Heart left ventricle (tissue), 16 donors: ENCODE data around the gene SND1. TPM values are rescaled to one million over a fixed set of nuclear protein-coding genes. Genes with fewer than 3 reads are reported as not detected.

Source experiments
- ATAC-seq, 4 donors: fragments of 200-7000 bp; cut with Tn5 transposase; one replicate each; pipeline ENCODE4 v1.9.1; 2020 to 2022; ENCODE audit warnings: moderate library complexity in 4 of 4, mild to moderate bottlenecking in 3 of 4, moderate number of reproducible peaks in 1 of 4
- DNase-seq, 5 donors: peaks; one replicate each; pipeline ENCODE4 v3.0.0-alpha.2; 2020
- H3K27ac ChIP-seq, 12 donors: fragments of 200-600 bp; sonication (generic) in 4 of 12; one replicate each; pipeline versions ENCODE4 v1.5.0 to v1.8.0; 2016 to 2022; ENCODE audit warnings: mild to moderate bottlenecking in 2 of 12
- H3K27me3 ChIP-seq, 9 donors: fragments of 200-600 bp; sonication (generic) in 2 of 9; one replicate each; pipeline versions ENCODE4 v1.5.1 to v1.8.0; 2016 to 2022; ENCODE audit warnings: mild to moderate bottlenecking in 3 of 9
- H3K36me3 ChIP-seq, 9 donors: fragments of 200-600 bp; sonication (generic) in 2 of 9; one replicate each; pipeline versions ENCODE4 v1.5.0 to v1.8.0; 2018 to 2022; ENCODE audit warnings: mild to moderate bottlenecking in 2 of 9
- H3K4me1 ChIP-seq, 12 donors: fragments of 200-600 bp; sonication (generic) in 4 of 12; one replicate each; pipeline versions ENCODE4 v1.5.0 to v1.8.0; 2016 to 2022; ENCODE audit warnings: mild to moderate bottlenecking in 3 of 12
- H3K4me3 ChIP-seq, 12 donors: fragments of 200-600 bp; sonication (generic) in 4 of 12; one replicate each; pipeline versions ENCODE4 v1.5.0 to v1.8.0; 2017 to 2022; ENCODE audit warnings: mild to moderate bottlenecking in 9 of 12, moderate library complexity in 4 of 12
- H3K9me3 ChIP-seq, 12 donors: fragments of 200-600 bp; sonication (generic) in 4 of 12; one replicate each; pipeline versions ENCODE4 v1.5.0 to v1.8.0; 2016 to 2022; ENCODE audit warnings: mild to moderate bottlenecking in 1 of 12
- POLR2A ChIP-seq, 2 donors: fragments of 450-650 bp; IDR thresholded peaks; one replicate each; pipeline ENCODE4 v1.6.1; 2017; ENCODE audit warnings: antibody characterized with exemption in 2 of 2, mild to moderate bottlenecking in 2 of 2, moderate library complexity in 2 of 2
- WGBS, 4 donors: extraction: QIAGEN DNeasy Blood & Tissue Kit in 2 of 4; methylation state at CpG; one replicate each; pipeline versions ENCODE4 v1.1.5 to v1.1.7; 2013 to 2018; 5-methylcytosine and 5-hydroxymethylcytosine counted together
- intact Hi-C, 10 donors: fragments of 100-400 bp; cut with DNase I; formaldehyde crosslinking; loops; one replicate each; pipeline versions ENCODE4 v1.11.1 to v1.14.2; 2022
- polyA plus RNA-seq, 2 donors: library from polyadenylated mRNA; stranded (reverse); fragments of 200-250 nt; gene quantifications; one replicate each; pipeline ENCODE4 v1.2.3, GENCODE V29; 2013
- total RNA-seq, 9 donors: library from RNA; depleted of rRNA in 2 of 9; stranded (reverse); fragments of >200 nt in 2 of 9; fragmentation: NEBNext Ultra II Directional in 3 of 9; extraction: Animal tissue kit (Norgen Biotek cat#: 25700) in 3 of 9; gene quantifications; one replicate each; pipeline versions ENCODE4 v1.1.0 to v1.2.4, GENCODE V29; 2016 to 2023
- TF ChIP-seq, protein P1 (sequence below), 12 donors: fragments of 200-600 bp; sonication (generic) in 4 of 12; IDR thresholded peaks; one replicate each; pipeline versions ENCODE4 v1.5.0 to v1.8.0; 2018 to 2022; ENCODE audit warnings: antibody characterized with exemption in 12 of 12, mild to moderate bottlenecking in 5 of 12
- donor health status: ischemic (EF 13 %, LVEDD 7.1; RV severe dilation, severe dysfunction).
- donor health status: healthy with polysubstance abuse.
- donor health status: DM: no; HTN: yes; CAD: no.
- donor health status: DM: no; HTN: no; CAD: no.
- donor health status: ischemic (EF 25% LVEDD 6.9; RV normal size, moderate dysfunction).
- donor health status: ischemic (EF 25% LVEDD 5.7; RV mildly dilated, moderate dysfunction).
- donor health status: healthy.
- donor health status: DM: yes; HTN: yes; CAD: no.
- donor health status: ischemic (EF 35%, LVEDD 5.7; RV mildly dilated, moderate dysfunction).
- donor health status: nonischemic (EF 11% LVEDD 7.7; RV severe dilation, severe dysfunction).
- donor health status: DM: yes; HTN: yes; CAD: no.
- donor health status: PGD.
- donor health status: ischemic (EF 29% LVEDD 5.4; RV normal size, mild dysfunction).
- donor health status: nonischemic (EF 23%, LVEDD 6.1; RV moderate dilation, normal function).

The SND1 gene
- total and polyA plus RNA-seq, 11 donors, result 45.6 to 115 (median 76.3) TPM

DNA sequence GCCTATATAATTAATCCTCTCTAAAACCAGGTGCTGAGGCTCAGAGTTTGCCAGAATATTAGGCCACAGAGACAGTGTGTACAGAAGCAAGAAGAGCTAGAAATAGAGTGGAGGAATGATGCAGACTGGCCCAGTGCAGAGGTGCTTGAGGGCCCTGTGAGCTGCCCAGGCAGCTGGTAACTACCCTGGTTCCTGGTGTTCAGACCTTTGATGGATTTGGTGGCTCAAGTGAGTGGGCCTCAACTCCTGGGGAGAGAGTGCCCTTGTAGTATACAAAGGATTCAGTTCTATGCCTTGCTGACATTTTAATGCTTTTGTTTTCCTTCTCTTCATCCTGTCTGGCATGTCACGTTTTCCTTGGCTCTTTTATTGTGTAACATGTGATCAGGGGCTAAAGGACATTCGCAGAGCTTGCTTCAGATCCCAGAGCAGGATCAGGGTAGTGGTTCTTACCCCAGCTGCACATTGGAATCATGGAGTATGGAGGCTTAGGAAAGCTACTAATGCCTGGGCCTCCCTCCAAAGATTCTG, 359.2 kb downstream of the SND1 start:
- intact Hi-C loops, result no loop called here
- Histone ChIP-seq H3K36me3 (peaks cover 0 to 17% (median 0%) of the 10 kb centered on the region in 9 donors), H3K27me3 (no peaks in the 10 kb centered on the region), H3K9me3 (no peaks in the 10 kb centered on the region), H3K27ac (peak overlapping the region in 7 of 12 donors; percentile 29 to 71 (median 58)), H3K4me1 (peaks cover 0 to 45% (median 19%) of the 10 kb centered on the region in 12 donors), H3K4me3 (no peak overlapping the region)
- ATAC-seq (peak; percentile 73 to 85 (median 79)), DNase-seq (no peak)
- no peak for TF ChIP-seq POLR2A (IDR thresholded peaks at IDR 0.05)
- TF ChIP-seq, protein P1, sequence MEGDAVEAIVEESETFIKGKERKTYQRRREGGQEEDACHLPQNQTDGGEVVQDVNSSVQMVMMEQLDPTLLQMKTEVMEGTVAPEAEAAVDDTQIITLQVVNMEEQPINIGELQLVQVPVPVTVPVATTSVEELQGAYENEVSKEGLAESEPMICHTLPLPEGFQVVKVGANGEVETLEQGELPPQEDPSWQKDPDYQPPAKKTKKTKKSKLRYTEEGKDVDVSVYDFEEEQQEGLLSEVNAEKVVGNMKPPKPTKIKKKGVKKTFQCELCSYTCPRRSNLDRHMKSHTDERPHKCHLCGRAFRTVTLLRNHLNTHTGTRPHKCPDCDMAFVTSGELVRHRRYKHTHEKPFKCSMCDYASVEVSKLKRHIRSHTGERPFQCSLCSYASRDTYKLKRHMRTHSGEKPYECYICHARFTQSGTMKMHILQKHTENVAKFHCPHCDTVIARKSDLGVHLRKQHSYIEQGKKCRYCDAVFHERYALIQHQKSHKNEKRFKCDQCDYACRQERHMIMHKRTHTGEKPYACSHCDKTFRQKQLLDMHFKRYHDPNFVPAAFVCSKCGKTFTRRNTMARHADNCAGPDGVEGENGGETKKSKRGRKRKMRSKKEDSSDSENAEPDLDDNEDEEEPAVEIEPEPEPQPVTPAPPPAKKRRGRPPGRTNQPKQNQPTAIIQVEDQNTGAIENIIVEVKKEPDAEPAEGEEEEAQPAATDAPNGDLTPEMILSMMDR (IDR thresholded peaks at IDR 0.05), result no peak
- 38 to 53% (median 51%) methylated on average over 2 of the region's 2 CpGs for WGBS, 4 donors

DNA sequence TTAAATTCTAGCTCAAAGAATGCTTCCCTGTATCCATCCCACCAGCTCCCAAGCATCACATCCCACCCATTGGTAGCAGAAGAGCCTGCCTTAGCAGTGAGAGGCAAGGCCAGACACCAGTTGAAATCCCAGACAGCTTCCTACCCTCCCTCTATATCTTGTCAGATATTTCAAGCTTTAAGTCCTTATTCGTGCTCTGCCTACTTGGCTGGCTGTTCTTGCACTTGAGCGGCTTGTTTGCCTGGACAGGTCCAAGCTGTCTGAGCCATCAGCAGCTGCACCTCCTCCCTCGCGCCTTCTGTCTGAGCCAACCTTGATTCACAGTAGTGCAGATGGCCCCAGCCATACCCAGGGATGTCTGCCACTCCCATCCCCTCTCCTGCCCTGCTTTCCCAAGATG, 362.8 kb downstream of the SND1 start:
- ATAC-seq, result no peak

DNA sequence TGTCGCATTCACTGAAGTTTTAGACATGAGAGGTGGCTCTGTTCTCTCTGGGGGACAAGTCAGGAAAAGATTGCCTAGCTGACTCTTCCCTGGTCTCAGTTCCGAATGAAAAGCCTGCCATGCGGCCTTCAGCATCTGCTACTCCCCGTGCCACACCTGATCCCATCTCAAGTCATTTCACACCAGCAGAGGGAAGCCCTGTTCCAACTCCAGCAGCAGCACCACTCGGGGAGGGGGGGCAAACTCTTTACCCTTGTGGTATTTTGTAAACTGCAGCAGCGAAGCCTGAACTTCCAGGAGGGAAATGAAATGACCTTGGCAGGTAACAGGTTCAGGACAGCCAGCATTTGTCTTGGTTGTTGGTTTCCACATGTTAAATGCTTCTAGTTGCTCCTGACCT, 365.5 kb downstream of the SND1 start:
- TF ChIP-seq, protein P1 (IDR thresholded peaks at IDR 0.05), result no peak
- no peak for TF ChIP-seq POLR2A (IDR thresholded peaks at IDR 0.05)
- WGBS, 4 donors, result 86 to 93% (median 92%) methylated on average over 5 to 6 of the region's 6 CpGs
- intact Hi-C loops, result no loop called here
- Histone ChIP-seq H3K9me3 (no peaks in the 10 kb centered on the region), H3K27ac (no peak overlapping the region), H3K4me3 (no peak overlapping the region), H3K4me1 (peaks cover 0 to 11% (median 0%) of the 10 kb centered on the region in 12 donors), H3K27me3 (no peaks in the 10 kb centered on the region), H3K36me3 (peaks cover 0 to 41% (median 0%) of the 10 kb centered on the region in 9 donors)
- ATAC-seq, result no peak
- DNase-seq, result no peak

More for the DNA sequence above, 362.8 kb downstream of the SND1 start:
- Histone ChIP-seq H3K36me3 (peaks cover 0 to 32% (median 0%) of the 10 kb centered on the region in 9 donors), H3K9me3 (no peaks in the 10 kb centered on the region), H3K4me3 (no peak overlapping the region), H3K27me3 (no peaks in the 10 kb centered on the region), H3K4me1 (peaks cover 0 to 23% (median 11%) of the 10 kb centered on the region in 12 donors), H3K27ac (no peak overlapping the region)
- TF ChIP-seq, protein P1 (IDR thresholded peaks at IDR 0.05), result no peak
- no peak for TF ChIP-seq POLR2A (IDR thresholded peaks at IDR 0.05)
- intact Hi-C loops, result no loop called here
- no peak for DNase-seq
- 84 to 91% (median 89%) methylated on average over 4 of the region's 4 CpGs for WGBS, 4 donors

DNA sequence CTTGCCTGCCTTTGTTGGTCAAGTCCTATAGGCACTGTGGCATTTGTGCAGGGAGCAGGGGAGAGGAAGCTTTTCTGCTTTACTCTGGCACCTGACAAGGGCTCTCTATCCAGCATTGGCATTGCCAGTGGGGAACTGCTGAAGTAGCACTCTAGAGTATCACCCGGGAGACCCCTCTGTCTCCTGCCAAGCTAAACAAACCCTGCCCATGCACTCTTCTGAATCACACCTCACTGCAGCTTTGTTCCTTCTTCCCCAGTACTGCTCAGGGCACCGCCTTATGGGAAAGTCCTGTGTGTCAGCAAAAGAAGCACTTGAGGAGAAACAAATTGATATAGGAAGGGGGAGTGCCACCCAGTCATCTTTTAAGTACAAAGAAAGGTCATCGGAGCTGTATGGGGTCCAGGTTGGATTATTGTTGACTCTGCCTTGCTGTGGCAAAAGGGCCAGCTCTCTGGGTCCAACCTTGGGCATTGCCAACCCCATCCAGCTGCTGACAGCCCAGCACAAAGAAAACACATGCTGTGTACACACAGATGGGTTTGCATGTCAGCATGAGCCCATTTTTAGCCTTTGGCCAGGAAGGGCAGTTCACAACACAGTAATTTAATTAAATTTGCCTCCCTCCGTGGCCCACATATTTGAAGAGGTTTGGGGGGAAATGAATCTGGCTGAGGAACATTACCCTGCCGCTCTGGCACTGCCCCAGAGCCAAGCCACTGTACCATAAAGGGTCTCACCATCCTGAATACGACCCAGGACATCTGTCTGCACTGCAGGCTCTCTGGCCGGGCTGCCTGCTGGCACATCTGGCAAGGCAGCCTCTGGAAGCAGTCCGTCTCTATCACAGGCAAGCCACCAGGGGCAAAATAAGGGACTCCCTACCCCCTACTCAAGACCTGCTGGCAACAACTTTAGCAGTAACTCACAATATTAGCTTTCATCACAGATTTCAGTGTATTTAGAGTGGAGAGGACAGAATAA, 366.2 kb downstream of the SND1 start:
- Histone ChIP-seq H3K27me3 (no peaks in the 10 kb centered on the region), H3K36me3 (peaks cover 0 to 39% (median 0%) of the 10 kb centered on the region in 9 donors), H3K4me1 (peaks cover 0 to 18% (median 0%) of the 10 kb centered on the region in 12 donors), H3K27ac (no peak overlapping the region), H3K4me3 (no peak overlapping the region), H3K9me3 (no peaks in the 10 kb centered on the region)
- ATAC-seq, result peak in 3 of 4 donors; percentile 30 to 48 (median 41)
- intact Hi-C loops, result no loop called here
- DNase-seq, result no peak
- 80 to 87% (median 85%) methylated on average over 5 to 8 of the region's 8 CpGs for WGBS, 4 donors
- TF ChIP-seq, protein P1 (IDR thresholded peaks at IDR 0.05), result no peak
- TF ChIP-seq POLR2A (IDR thresholded peaks at IDR 0.05), result no peak
